Endodermal cell (in vitro differentiated cells): Measurements from ENCODE around the gene PCYOX1L. TPM values are rescaled to one million over a fixed set of nuclear protein-coding genes. Genes with fewer than 3 reads are reported as not detected.

Experiments used
- DNase-seq: peaks from one replicate; pipeline ENCODE4 v3.0.0-alpha.2; 2017
- H3K27ac ChIP-seq: 2 replicates; pipeline ENCODE4 v1.5.1; 2013; ENCODE audit warnings: mild to moderate bottlenecking, low read depth, low read length, moderate library complexity
- H3K27me3 ChIP-seq: 2 replicates; pipeline ENCODE4 v1.6.1; 2013; ENCODE audit warnings: mild to moderate bottlenecking, low read length, moderate library complexity; ENCODE audit not compliant: insufficient read depth, control insufficient read depth, poor library complexity, severe bottlenecking
- H3K36me3 ChIP-seq: 2 replicates; pipeline ENCODE4 v1.7.0; 2013; ENCODE audit warnings: mild to moderate bottlenecking, low read length, moderate library complexity; ENCODE audit not compliant: control insufficient read depth, insufficient read depth
- H3K4me1 ChIP-seq: one replicate; pipeline ENCODE4 v1.7.0; 2013; ENCODE audit warnings: low read length; ENCODE audit not compliant: control insufficient read depth, insufficient read depth
- H3K4me3 ChIP-seq: 2 replicates; pipeline ENCODE4 v1.5.1; 2013; ENCODE audit warnings: mild to moderate bottlenecking, low read length, moderate library complexity
- H3K9ac ChIP-seq: 2 replicates; pipeline ENCODE4 v1.6.1; 2013; ENCODE audit warnings: mild to moderate bottlenecking, low read length, moderate library complexity; ENCODE audit not compliant: poor library complexity, severe bottlenecking; ENCODE audit errors: extremely low read depth
- H3K9me3 ChIP-seq: 2 replicates; pipeline ENCODE4 v1.6.1; 2013; ENCODE audit warnings: mild to moderate bottlenecking, low read length, moderate library complexity; ENCODE audit not compliant: control insufficient read depth
- H3K27ac Mint-ChIP-seq: 2 replicates; pipeline ENCODE4 v1.8.0; 2020; ENCODE audit warnings: mixed read lengths
- H3K27me3 Mint-ChIP-seq: 2 replicates; pipeline ENCODE4 v1.8.0; 2021; ENCODE audit warnings: mild to moderate bottlenecking, mixed read lengths; ENCODE audit not compliant: insufficient read depth
- H3K36me3 Mint-ChIP-seq: 2 replicates; pipeline ENCODE4 v1.8.0; 2020; ENCODE audit warnings: low read depth, mixed read lengths
- H3K4me1 Mint-ChIP-seq: 2 replicates; pipeline ENCODE4 v1.8.0; 2020; ENCODE audit warnings: mixed read lengths
- H3K4me3 Mint-ChIP-seq: 2 replicates; pipeline ENCODE4 v1.8.0; 2020; ENCODE audit warnings: mild to moderate bottlenecking, moderate library complexity, mixed read lengths
- H3K9me3 Mint-ChIP-seq: 2 replicates; pipeline ENCODE4 v1.8.0; 2020; ENCODE audit warnings: mild to moderate bottlenecking, mixed read lengths
- CTCF ChIP-seq: fragments of 200-600 bp; sonication (generic); conservative IDR thresholded peaks from 2 replicates; pipeline ENCODE4 v1.5.0; 2021; ENCODE audit warnings: antibody characterized with exemption, mild to moderate bottlenecking
- WGBS, 2 experiments: methylation state at CpG; one replicate each; pipeline versions ENCODE4 v1.1.5 to v1.1.7; 2013; ENCODE audit warnings: missing lambda C conversion rate in 2 of 2, mixed read lengths in 1 of 2; ENCODE audit not compliant: insufficient coverage in 1 of 2, insufficient read length in 1 of 2; 5-methylcytosine and 5-hydroxymethylcytosine counted together
- total RNA-seq, 2 donors: library from RNA; stranded (reverse); fragmentation: NEBNext Ultra II Directional in 1 of 2; extraction: Animal tissue kit (Norgen Biotek cat#: 25700) in 1 of 2; gene quantifications; 2 replicates in 1 of 2; 3 replicates in 1 of 2; pipeline ENCODE4 v1.2.1, GENCODE V29; 2021

The PCYOX1L gene
- total RNA-seq, 2 donors from 2014 or later = 11.1 to 11.7 TPM

DNA sequence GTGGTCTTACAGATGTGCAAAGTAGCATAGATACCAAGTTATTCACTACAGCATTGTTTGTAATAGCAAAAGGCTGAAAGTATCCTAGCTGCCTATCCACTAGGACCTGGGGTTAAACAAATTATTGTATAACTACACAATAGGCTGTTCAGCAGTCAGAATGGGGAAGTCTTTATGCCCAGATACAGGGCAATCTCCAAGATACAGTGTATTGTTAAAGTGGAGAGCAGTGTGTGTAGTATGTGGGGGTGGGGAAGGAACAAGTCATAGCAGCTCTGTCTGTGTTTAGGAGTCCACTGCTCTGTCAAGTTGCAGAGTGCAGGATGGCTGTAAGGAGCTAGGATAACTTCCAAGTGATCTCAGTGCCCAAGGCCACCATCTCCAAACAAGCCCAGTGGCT lies 5.5 kb downstream of the PCYOX1L start:
- Mint-ChIP-seq H3K4me3 (no peak overlapping the region), H3K4me1 (peaks cover 2% of the 10 kb centered on the region), H3K27ac (no peak overlapping the region), H3K27me3 (peaks cover 16% of the 10 kb centered on the region), H3K9me3 (no peaks in the 10 kb centered on the region), H3K36me3 (no peaks in the 10 kb centered on the region)
- no peaks in the 10 kb centered on the region for H3K9me3 ChIP-seq
- DNase-seq = no peak
- H3K4me1 ChIP-seq = no peaks in the 10 kb centered on the region
- H3K4me3 ChIP-seq = no peak overlapping the region
- H3K27me3 ChIP-seq = peaks cover 26% of the 10 kb centered on the region
- no peaks in the 10 kb centered on the region for H3K36me3 ChIP-seq
- H3K27ac ChIP-seq = no peak overlapping the region
- H3K9ac ChIP-seq = no peak overlapping the region
- TF ChIP-seq CTCF = no peak

DNA sequence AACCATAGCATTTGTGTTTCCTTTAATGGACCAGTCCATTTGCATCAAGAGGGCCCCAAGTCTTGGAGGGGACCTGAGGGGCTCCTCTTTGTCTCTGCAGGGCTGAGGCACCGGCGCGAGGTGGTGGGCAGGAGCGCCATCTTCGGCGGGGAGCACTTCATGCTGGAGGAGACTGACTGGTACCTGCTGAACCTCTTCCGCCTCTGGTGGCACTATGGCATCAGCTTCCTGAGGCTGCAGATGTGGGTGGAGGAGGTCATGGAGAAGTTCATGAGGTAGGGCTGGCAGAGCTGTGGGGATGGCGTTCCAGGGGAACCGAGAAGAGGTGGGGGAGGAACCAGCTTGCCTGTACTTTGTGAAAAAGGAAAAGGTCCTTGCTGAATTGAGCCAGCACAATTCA lies 6.1 kb downstream of the PCYOX1L start:
- Mint-ChIP-seq H3K4me1 (no peaks in the 10 kb centered on the region), H3K27me3 (peaks cover 10% of the 10 kb centered on the region), H3K27ac (no peak overlapping the region), H3K9me3 (no peaks in the 10 kb centered on the region), H3K36me3 (no peaks in the 10 kb centered on the region), H3K4me3 (no peak overlapping the region)
- no peak for TF ChIP-seq CTCF
- H3K27me3 ChIP-seq = peaks cover 20% of the 10 kb centered on the region
- no peak overlapping the region for H3K27ac ChIP-seq
- no peak overlapping the region for H3K4me3 ChIP-seq
- H3K4me1 ChIP-seq = no peaks in the 10 kb centered on the region
- H3K9ac ChIP-seq = no peak overlapping the region
- H3K9me3 ChIP-seq = no peaks in the 10 kb centered on the region
- 90 to 100% methylated on average over 2 to 9 of the region's 9 CpGs for WGBS, 2 experiments
- H3K36me3 ChIP-seq = no peaks in the 10 kb centered on the region
- DNase-seq = peak; percentile 41

DNA sequence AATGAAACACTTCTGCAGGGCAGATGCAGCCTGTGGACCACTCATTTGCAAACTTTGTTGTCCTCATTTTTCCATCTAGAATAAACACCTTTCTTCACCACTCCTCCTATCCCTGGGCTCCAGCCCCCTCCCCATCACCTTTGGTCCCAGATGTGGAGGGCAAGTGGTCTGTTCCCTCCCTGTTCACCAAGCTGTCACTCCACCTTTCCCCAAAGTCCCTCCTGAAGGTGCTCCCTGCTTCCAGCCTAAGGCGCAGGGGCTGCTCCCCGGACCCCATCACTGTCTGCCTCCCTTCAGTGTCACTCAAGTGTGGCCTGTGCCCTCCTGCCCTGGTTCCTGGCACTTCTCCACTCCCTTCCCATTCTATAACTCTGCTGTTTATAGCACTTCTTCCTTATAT lies 6.9 kb downstream of the PCYOX1L start:
- Mint-ChIP-seq H3K4me3 (no peak overlapping the region), H3K27ac (no peak overlapping the region), H3K27me3 (peaks cover 2% of the 10 kb centered on the region), H3K36me3 (no peaks in the 10 kb centered on the region), H3K4me1 (no peaks in the 10 kb centered on the region), H3K9me3 (no peaks in the 10 kb centered on the region)
- Histone ChIP-seq H3K9ac (no peak overlapping the region), H3K27me3 (peaks cover 13% of the 10 kb centered on the region), H3K4me1 (no peaks in the 10 kb centered on the region), H3K4me3 (no peak overlapping the region), H3K9me3 (no peaks in the 10 kb centered on the region), H3K27ac (no peak overlapping the region), H3K36me3 (no peaks in the 10 kb centered on the region)
- WGBS, 2 experiments = 88% methylated on average over 2 of the region's 2 CpGs
- DNase-seq = peak; percentile 28
- TF ChIP-seq CTCF = no peak
